HG03565 (cell line): Measurements from ENCODE around the gene NR5A2.

Experiments
- ATAC-seq: cut with Tn5 transposase; IDR thresholded peaks from one replicate; pipeline ENCODE4 v1.9.1; 2021; ENCODE audit warnings: mild to moderate bottlenecking, moderate library complexity; ENCODE audit not compliant: unreplicated experiment

Gene NR5A2

GRCh38 chr1:200035956-200036618 is 8.6 kb downstream of the NR5A2 start:
- ATAC-seq, result no peak

DNA sequence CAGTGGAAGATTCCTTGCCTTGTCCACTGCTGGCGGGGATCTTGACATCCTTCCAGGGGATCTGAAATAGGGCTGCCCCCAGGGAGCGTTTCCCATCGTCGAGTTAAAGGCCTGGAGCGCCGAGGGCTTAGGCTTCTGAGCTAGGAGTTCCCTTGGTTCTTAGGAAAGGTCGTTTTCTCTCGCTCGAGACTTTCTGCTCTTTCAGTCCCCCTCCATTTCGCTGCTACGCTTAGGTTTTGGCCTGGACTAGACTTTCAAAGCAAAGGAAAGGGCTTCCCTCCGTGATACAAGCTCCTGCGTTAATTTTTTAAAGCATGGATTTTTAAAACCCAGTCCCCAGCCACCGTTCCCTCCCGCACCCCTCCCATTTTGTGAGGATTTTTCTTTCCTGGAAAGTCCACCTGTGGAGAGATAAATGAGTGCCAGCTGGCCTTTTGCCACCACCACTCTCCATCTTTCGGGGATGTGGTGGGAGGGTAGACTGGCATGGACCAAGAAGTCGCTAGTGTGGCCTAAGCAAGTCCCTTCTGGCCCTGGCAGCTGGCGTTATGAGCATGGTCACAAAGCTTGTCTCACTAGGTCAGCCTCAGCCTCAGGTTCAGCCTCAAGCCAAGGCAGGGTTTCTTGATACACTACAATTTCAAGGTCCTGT is 9.2 kb downstream of the NR5A2 start:
- no peak for ATAC-seq

GRCh38 chr1:200037501-200037900 is 10.0 kb downstream of the NR5A2 start:
- ATAC-seq, result no peak

- ATAC-seq, result no peak
Measured at GRCh38 chr1:200037904-200038303, 10.4 kb downstream of the NR5A2 start.

DNA sequence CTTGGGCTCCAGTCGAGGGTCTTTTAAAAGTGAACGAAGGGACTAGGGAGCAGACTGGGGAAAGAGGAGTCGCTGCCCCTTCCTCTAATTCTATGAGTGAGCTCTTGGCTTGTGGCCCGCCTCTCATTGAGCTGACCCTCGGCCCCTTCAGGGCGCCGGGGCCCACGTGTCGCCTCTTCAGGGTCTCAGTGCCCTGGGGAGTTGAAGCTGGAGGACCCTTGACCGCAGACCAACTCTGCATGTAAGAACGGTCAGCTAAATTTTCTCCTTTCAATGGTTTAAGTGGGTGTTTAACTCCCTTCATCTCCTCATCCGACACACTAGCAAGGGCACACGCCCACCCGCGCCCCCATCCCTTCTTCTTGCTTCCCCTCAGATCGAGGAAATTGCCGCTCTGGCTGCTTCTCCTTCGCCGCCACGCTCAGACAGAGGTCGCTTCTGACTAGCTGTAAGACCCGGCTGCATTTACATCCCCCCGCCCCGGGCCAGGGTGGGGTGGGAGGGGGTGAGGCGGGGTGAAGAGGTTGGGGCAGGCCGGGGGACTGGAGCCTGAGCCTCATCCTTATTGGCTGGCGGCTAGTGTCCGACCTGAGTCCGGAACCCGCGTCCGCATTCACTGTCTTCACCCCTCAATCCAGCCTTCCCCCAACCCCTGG is 10.9 kb downstream of the NR5A2 start:
- no peak for ATAC-seq

DNA sequence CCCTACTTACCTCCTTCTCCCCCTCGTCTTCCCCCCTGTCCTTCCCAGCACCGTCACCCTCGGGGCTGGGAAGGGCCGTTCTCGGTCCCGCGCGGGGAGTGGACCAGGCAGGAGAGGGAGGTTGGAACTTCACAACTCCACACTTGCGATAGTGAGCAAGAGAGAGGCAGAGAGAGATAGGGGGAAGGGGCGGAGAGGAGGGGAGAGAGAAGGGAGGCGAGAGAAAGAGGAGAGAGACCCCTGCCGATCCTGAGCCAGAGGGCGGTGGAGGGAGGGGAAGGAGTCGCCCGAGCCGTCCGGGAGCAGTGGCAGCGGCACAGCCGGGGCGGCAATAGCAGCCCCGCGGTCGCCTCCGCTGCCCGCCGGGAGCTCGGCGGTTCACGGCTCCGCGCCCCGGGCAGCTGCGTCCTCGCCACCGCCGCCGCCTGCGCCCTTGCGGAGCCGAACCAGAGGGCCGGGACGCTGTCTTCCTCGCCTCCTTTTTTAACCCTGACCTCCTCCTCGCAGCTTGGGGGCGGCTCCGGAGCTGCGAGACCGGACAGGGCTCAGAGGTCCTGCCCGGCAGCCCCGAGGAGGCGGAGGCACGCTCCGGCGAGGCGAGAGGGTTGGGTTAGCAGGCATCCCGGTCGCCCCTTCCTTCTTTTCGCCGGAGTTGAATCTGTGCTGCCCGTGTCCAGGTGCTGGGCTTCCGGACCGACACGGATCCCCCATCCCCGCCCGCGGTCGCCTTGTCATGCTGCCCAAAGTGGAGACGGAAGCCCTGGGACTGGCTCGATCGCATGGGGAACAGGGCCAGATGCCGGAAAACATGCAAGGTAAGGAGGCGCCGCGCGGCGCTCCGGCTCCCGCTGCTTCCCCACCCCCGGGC is 11.7 kb downstream of the NR5A2 start:
- ATAC-seq, result no peak

DNA sequence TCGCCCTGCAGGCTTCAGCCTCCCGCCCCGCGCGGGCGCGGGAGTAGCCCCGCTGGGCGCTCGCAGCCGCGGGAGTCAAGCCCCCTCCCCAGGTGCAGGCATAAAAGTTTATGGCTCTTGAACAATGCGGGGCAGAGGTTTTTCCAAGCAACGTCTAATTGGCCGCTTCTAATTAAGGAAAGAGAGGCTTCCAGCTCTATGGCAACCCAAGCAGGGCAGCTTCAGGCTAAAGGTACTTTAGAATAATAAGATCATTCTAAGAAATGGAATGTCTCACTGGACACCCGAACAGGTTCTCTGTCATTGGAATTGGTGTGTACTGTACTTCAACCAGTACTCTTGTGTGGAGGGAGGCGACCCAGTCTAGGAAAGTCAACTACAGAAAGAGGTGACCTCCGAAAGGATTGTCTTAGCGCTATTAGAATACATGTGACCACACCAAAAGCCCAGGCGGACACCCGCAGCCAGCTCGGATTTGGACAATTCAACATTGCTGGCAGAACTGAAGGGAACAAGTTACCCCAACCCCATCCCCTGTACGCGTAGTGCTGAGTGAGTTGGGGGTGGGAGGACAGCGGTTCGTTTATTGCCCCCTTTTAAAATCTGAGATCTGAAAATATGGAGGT is 12.5 kb downstream of the NR5A2 start:
- no peak for ATAC-seq

DNA sequence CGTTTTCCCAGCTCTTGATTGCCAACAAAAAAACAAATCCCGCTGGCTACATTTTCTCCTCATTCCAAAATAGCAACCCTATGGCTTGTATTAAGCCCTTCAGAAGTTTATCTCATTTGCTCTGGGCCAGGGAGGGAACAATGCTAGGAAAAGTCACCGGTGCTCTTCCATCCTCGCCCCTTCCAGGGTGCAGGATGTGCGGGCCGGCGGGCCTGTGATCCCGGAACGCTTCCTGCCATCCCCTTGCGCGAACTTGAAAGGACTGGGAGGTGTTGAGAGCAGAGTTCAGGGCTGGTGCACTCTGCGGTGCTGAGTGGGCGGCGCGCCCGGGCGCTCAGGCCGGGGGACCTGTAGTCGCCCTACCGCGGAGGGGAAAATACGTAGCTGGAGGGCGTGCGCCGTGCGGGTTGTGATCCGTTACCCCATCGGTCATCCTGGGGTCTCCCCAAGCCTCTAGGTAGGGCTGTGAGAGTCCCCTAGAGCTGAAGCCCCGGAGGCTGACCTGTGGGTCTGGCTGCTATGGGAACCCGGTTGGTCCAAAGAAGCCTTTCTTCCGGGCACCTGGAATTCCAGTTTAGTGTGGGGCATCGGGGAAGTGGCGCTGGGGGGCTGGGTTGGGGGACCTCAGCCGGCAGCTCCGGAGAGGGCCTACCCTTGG is 13.1 kb downstream of the NR5A2 start:
- no peak for ATAC-seq

DNA sequence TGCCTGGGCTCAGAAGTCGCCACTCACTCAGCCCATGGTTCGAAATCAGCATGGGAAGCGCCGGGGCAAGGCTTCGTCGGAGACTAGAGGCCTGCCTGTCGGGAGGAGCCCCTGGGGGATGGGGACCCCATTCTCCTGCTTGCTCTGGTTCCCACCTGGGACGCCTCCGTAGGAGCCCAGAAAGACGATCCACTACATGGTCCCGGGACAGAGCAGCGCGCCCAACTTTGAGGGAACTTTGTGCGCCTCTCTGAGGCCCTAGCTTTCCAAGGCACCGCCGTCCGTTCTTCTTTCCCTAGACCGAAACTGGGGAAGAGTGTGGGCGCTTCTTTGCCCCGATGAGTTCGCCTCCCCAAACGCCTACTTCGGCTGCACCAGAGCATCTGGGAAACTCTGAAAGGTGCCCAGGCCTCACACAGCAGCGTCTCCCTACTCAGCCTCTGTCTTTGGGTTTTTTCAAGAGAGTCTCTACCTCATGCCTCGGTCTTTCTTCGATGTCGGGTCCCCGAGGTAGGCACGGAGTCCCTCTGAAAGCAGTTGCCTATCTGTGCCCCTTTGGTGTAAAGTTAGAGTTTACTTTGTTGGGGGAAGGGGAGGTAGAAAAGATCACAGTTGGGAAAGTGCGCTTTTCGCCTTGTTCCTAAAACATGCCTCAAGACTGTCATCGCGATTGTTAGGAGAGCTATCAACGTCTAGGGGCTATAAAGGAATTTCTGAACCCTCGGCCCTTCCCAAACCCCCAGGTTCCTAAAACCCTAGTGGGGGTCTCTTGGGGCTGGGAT is 14.0 kb downstream of the NR5A2 start:
- ATAC-seq, result no peak

GRCh38 chr1:200042119-200042551 is 14.6 kb downstream of the NR5A2 start:
- ATAC-seq, result no peak

GRCh38 chr1:200042552-200043335 is 15.2 kb downstream of the NR5A2 start:
- ATAC-seq, result no peak

DNA sequence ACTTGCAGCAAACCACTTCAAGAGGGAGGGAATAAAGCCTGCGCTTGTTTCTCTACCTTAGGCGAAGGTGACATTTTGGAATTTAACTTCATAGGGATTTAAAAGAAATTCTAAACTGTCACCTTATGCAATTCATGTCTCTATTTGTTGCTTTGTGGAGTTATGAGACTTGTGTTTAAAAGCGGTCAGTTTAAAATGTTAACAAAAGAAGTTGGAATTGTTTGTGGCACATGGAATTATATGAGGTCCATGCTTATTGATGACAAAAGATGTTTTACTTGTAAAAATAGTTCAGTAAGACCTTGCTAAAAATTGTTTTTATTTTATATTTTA is 15.8 kb downstream of the NR5A2 start:
- no peak for ATAC-seq

- ATAC-seq, result no peak
Measured at GRCh38 chr1:200046115-200046514, 18.6 kb downstream of the NR5A2 start.

DNA sequence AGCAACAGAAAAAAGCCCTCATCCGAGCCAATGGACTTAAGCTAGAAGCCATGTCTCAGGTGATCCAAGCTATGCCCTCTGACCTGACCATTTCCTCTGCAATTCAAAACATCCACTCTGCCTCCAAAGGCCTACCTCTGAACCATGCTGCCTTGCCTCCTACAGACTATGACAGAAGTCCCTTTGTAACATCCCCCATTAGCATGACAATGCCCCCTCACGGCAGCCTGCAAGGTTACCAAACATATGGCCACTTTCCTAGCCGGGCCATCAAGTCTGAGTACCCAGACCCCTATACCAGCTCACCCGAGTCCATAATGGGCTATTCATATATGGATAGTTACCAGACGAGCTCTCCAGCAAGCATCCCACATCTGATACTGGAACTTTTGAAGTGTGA is 20.7 kb downstream of the NR5A2 start:
- no peak for ATAC-seq

GRCh38 chr1:200049810-200050209 is 22.3 kb downstream of the NR5A2 start:
- ATAC-seq, result no peak

DNA sequence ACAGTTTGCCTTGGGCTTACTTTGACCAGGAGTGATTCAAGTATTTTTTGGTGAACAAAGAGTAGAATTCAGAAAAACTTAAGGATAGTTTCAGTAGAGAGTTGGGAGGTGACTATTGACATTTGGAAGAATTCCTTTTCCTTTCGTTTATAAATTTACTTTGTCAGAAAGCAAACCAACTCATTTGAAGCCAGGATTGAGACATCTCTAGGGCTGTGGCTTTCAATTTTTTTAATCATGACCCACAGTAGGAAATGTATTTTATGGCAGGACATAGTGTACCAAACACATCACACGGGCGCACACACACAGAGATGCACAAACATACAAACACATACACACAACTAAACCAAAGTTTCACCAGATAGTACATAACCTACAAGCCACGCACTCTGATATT is 24.1 kb downstream of the NR5A2 start:
- no peak for ATAC-seq

DNA sequence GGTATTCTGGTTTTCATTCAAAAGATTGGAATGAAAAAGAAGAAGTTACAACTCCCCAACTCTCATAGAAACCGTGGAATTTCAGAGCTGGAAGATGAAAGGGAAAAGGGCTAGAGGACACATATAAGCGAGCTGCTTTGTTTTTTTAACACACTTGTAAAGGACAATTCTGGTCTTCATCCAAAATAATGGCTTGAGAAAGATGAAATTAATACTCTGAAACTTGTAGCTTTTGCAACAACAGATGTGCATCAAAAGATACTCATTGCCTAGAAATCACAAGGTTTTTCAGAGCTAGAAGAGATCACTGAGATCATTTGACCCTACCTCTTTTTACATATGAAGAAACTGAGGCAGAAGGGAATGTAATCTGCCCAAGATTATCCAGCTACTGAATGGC is 25.6 kb downstream of the NR5A2 start:
- ATAC-seq, result no peak

DNA sequence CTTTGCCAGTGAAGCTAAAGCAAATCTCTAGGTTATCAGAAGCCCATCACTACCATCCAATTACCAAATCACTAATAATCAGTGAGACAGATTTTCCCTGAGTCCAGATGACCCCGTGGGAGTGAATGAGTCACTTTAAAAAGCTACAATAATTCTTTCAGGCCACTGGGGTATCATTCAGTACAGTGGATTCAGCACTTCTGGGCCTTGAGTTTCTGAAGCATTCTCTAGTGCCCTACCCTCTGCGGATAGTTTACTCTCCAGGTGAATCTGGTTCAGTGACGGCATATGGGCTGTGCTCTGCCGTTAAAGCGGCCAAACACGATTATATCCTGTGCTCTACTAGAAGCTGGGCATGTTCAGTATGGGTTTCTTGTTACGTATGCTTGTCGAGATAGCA is 26.1 kb downstream of the NR5A2 start:
- no peak for ATAC-seq

- ATAC-seq, result no peak
Measured at GRCh38 chr1:200058341-200058740, 30.8 kb downstream of the NR5A2 start.
